SK-N-SH (cell line): ENCODE results near the gene SIN3A.

Experiments
- CTCF ChIP-seq: fragments of 200-600 bp; sonication (generic); IDR thresholded peaks from 2 replicates; pipeline ENCODE4 v1.6.1; 2017; ENCODE audit warnings: antibody characterized with exemption, mild to moderate bottlenecking, moderate library complexity
- ELF1 ChIP-seq: IDR thresholded peaks from 2 replicates; pipeline ENCODE4 v1.4.0; 2012
- MAX ChIP-seq: IDR thresholded peaks from 2 replicates; pipeline ENCODE4 v1.4.0; 2012; ENCODE audit warnings: low read depth
- RAD21 ChIP-seq: IDR thresholded peaks from 2 replicates; pipeline ENCODE4 v1.6.1; 2012; ENCODE audit warnings: mild to moderate bottlenecking, low read length
- TEAD4 ChIP-seq: IDR thresholded peaks from 2 replicates; pipeline ENCODE4 v1.4.0; 2012; ENCODE audit warnings: mild to moderate bottlenecking, borderline replicate concordance; ENCODE audit not compliant: insufficient read depth
- USF2 ChIP-seq: fragments of 150-350 bp; IDR thresholded peaks from 2 replicates; pipeline ENCODE4 v1.6.1; 2017; ENCODE audit warnings: antibody characterized with exemption, low read length, low read depth, borderline replicate concordance

GRCh38 chr15:75350601-75351361, 100.7 kb downstream of the SIN3A start:
- TF ChIP-seq CTCF (no peak), RAD21 (no peak), TEAD4 (no peak), USF2 (no peak), ELF1 (no peak), MAX (no peak)
